Measurements from ENCODE around the gene REM2.

GRCh38 chr14:22893706-22894105 is 10.7 kb downstream of the REM2 start:
- TF ChIP-seq CTCF (conservative IDR thresholded peaks at IDR 0.05) (no peak), EZH2 (IDR thresholded peaks at IDR 0.05; ENCODE audit: low read depth) (no peak)

Measured in PC-9 (cell line).